ENCODE results near the gene GALK1.

The GALK1 gene

GRCh38 chr17:75722542-75723095 lies 42.4 kb downstream of the GALK1 start:
- no peak for DNase-seq

- DNase-seq: no peak
Observed at GRCh38 chr17:75722076-75722475, 42.9 kb downstream of the GALK1 start.

GRCh38 chr17:75721463-75722011 lies 43.5 kb downstream of the GALK1 start:
- DNase-seq: no peak

GRCh38 chr17:75720656-75721462 lies 44.1 kb downstream of the GALK1 start, which contains the start of gene ITGB4:
TSS of gene ITGB4 (plus strand) at chr17:75721459. CDS start at chr17:75724704, 3,245 bp downstream.
- DNase-seq: peak; percentile 75

GRCh38 chr17:75719732-75720131 lies 45.3 kb downstream of the GALK1 start:
- DNase-seq: no peak

- no peak for DNase-seq
Observed at GRCh38 chr17:75712446-75712845, 52.5 kb downstream of the GALK1 start.
